Endodermal cell (in vitro differentiated cells): ENCODE results near the gene SYNPR. TPM values are rescaled to one million over a fixed set of nuclear protein-coding genes. Genes with fewer than 3 reads are reported as not detected.

Source experiments
- DNase-seq: peaks from one replicate; pipeline ENCODE4 v3.0.0-alpha.2; 2017
- H3K27ac ChIP-seq: 2 replicates; pipeline ENCODE4 v1.5.1; 2013; ENCODE audit warnings: mild to moderate bottlenecking, low read depth, low read length, moderate library complexity
- H3K27me3 ChIP-seq: 2 replicates; pipeline ENCODE4 v1.6.1; 2013; ENCODE audit warnings: mild to moderate bottlenecking, low read length, moderate library complexity; ENCODE audit not compliant: insufficient read depth, control insufficient read depth, poor library complexity, severe bottlenecking
- H3K36me3 ChIP-seq: 2 replicates; pipeline ENCODE4 v1.7.0; 2013; ENCODE audit warnings: mild to moderate bottlenecking, low read length, moderate library complexity; ENCODE audit not compliant: control insufficient read depth, insufficient read depth
- H3K4me1 ChIP-seq: one replicate; pipeline ENCODE4 v1.7.0; 2013; ENCODE audit warnings: low read length; ENCODE audit not compliant: control insufficient read depth, insufficient read depth
- H3K4me3 ChIP-seq: 2 replicates; pipeline ENCODE4 v1.5.1; 2013; ENCODE audit warnings: mild to moderate bottlenecking, low read length, moderate library complexity
- H3K9ac ChIP-seq: 2 replicates; pipeline ENCODE4 v1.6.1; 2013; ENCODE audit warnings: mild to moderate bottlenecking, low read length, moderate library complexity; ENCODE audit not compliant: poor library complexity, severe bottlenecking; ENCODE audit errors: extremely low read depth
- H3K9me3 ChIP-seq: 2 replicates; pipeline ENCODE4 v1.6.1; 2013; ENCODE audit warnings: mild to moderate bottlenecking, low read length, moderate library complexity; ENCODE audit not compliant: control insufficient read depth
- H3K27ac Mint-ChIP-seq: 2 replicates; pipeline ENCODE4 v1.8.0; 2020; ENCODE audit warnings: mixed read lengths
- H3K27me3 Mint-ChIP-seq: 2 replicates; pipeline ENCODE4 v1.8.0; 2021; ENCODE audit warnings: mild to moderate bottlenecking, mixed read lengths; ENCODE audit not compliant: insufficient read depth
- H3K36me3 Mint-ChIP-seq: 2 replicates; pipeline ENCODE4 v1.8.0; 2020; ENCODE audit warnings: low read depth, mixed read lengths
- H3K4me1 Mint-ChIP-seq: 2 replicates; pipeline ENCODE4 v1.8.0; 2020; ENCODE audit warnings: mixed read lengths
- H3K4me3 Mint-ChIP-seq: 2 replicates; pipeline ENCODE4 v1.8.0; 2020; ENCODE audit warnings: mild to moderate bottlenecking, moderate library complexity, mixed read lengths
- H3K9me3 Mint-ChIP-seq: 2 replicates; pipeline ENCODE4 v1.8.0; 2020; ENCODE audit warnings: mild to moderate bottlenecking, mixed read lengths
- CTCF ChIP-seq: fragments of 200-600 bp; sonication (generic); conservative IDR thresholded peaks from 2 replicates; pipeline ENCODE4 v1.5.0; 2021; ENCODE audit warnings: antibody characterized with exemption, mild to moderate bottlenecking
- WGBS, 2 experiments: methylation state at CpG; one replicate each; pipeline versions ENCODE4 v1.1.5 to v1.1.7; 2013; ENCODE audit warnings: missing lambda C conversion rate in 2 of 2, mixed read lengths in 1 of 2; ENCODE audit not compliant: insufficient coverage in 1 of 2, insufficient read length in 1 of 2; 5-methylcytosine and 5-hydroxymethylcytosine counted together
- total RNA-seq, 2 donors: library from RNA; stranded (reverse); fragmentation: NEBNext Ultra II Directional in 1 of 2; extraction: Animal tissue kit (Norgen Biotek cat#: 25700) in 1 of 2; gene quantifications; 2 replicates in 1 of 2; 3 replicates in 1 of 2; pipeline ENCODE4 v1.2.1, GENCODE V29; 2021

Gene SYNPR
- total RNA-seq, 2 donors from 2014 or later, result not detected

DNA sequence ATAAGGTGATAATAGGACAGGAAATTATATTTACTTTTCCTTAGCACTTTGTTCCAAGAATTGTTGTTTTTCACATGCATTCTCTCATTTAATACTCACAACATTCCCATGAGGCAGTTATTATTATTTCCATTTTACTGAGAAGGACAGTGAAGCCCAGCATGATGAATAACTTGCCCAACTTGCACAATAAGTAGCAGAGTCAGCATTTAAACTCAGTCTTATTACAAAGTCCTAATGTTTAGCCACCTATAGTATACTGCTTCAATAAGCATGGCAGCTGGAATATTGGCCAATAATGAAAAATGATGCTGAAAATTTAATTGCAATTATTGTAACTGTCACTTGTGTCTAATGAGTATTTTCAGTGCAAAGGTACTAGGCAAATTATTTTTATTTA is 45.7 kb downstream of the SYNPR start:
- no peak for DNase-seq
- TF ChIP-seq CTCF, result no peak
- Mint-ChIP-seq H3K4me3 (no peak overlapping the region), H3K27me3 (peaks cover 4% of the 10 kb centered on the region), H3K36me3 (peaks cover under 1% of the 10 kb centered on the region), H3K9me3 (peaks cover 4% of the 10 kb centered on the region), H3K4me1 (peaks cover 4% of the 10 kb centered on the region), H3K27ac (no peak overlapping the region)
- H3K27me3 ChIP-seq, result no peaks in the 10 kb centered on the region
- H3K9me3 ChIP-seq, result no peaks in the 10 kb centered on the region
- H3K4me3 ChIP-seq, result no peak overlapping the region
- H3K9ac ChIP-seq, result no peak overlapping the region
- H3K36me3 ChIP-seq, result no peaks in the 10 kb centered on the region
- H3K27ac ChIP-seq, result no peak overlapping the region
- peaks cover 5% of the 10 kb centered on the region for H3K4me1 ChIP-seq

DNA sequence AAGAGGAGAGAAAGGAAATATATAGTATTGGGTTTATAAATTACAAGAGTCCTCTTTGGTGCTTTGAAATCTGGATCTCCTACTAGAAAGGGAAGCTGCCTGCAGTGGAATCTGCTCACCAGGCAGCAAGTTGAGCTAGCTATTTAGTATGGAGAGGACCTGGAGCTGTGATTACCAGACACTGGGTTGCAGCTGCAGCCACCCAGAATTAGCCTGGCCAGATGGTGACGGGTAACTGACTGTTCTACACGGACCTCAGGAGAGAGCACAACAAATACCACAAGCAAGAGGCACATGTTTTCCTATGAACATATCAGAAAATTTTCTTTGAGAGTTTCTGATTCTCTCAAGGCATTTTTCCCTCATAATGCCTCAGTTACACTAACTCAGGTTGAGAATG is 46.5 kb downstream of the SYNPR start:
- Histone ChIP-seq H3K9me3 (no peaks in the 10 kb centered on the region), H3K4me1 (peaks cover 5% of the 10 kb centered on the region), H3K27me3 (no peaks in the 10 kb centered on the region), H3K27ac (no peak overlapping the region), H3K9ac (no peak overlapping the region), H3K36me3 (no peaks in the 10 kb centered on the region), H3K4me3 (no peak overlapping the region)
- Mint-ChIP-seq H3K4me3 (no peak overlapping the region), H3K9me3 (no peaks in the 10 kb centered on the region), H3K27me3 (peaks cover 3% of the 10 kb centered on the region), H3K27ac (no peak overlapping the region), H3K36me3 (no peaks in the 10 kb centered on the region), H3K4me1 (peaks cover 4% of the 10 kb centered on the region)
- WGBS, 2 experiments, result 85 to 93% methylated on average over 2 of the region's 2 CpGs
- TF ChIP-seq CTCF, result no peak
- DNase-seq, result no peak

DNA sequence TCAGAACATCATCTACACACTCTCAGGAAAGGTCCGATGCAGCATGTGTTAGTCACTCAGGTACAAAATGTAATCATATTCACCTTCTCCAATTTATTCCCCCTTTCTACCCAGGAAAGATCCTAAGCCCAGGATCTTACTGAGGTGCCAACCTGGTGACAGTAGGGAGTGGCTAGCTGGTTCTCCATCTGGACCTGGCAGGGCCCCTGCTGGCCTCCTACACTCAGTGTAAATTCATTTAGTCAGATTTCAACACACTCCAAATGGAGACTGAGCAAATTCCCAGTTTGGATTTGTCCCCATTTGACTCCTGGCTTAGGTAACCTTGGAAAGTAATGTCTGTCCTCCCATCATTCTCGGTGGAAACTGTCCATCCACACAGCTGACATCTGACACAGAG is 47.3 kb downstream of the SYNPR start:
- Mint-ChIP-seq H3K27me3 (peaks cover 8% of the 10 kb centered on the region), H3K27ac (no peak overlapping the region), H3K9me3 (no peaks in the 10 kb centered on the region), H3K36me3 (no peaks in the 10 kb centered on the region), H3K4me1 (peaks cover 4% of the 10 kb centered on the region), H3K4me3 (no peak overlapping the region)
- H3K36me3 ChIP-seq, result no peaks in the 10 kb centered on the region
- H3K9ac ChIP-seq, result no peak overlapping the region
- H3K9me3 ChIP-seq, result no peaks in the 10 kb centered on the region
- no peak overlapping the region for H3K27ac ChIP-seq
- no peak overlapping the region for H3K4me3 ChIP-seq
- H3K4me1 ChIP-seq, result peaks cover 5% of the 10 kb centered on the region
- no peak for TF ChIP-seq CTCF
- WGBS, 2 experiments, result 43 to 50% methylated on average over 2 of the region's 2 CpGs
- no peak for DNase-seq
- peaks cover 5% of the 10 kb centered on the region for H3K27me3 ChIP-seq
